Activated CD4-positive, CD25-positive, alpha-beta regulatory T cell treated with anti-CD3 and anti-CD28 coated beads, Interleukin-2, amount 50 U/mL, for 24 hours (primary cell): ENCODE data around the gene NPIPB5.
"Not testable (repeated sequence)": the region's sequence is repeated elsewhere in the genome, so short reads cannot be mapped to it uniquely, and the experiment has no call there.

Source experiments
- ATAC-seq, 2 donors: fragments of 150-1000 bp; cut with Tn5 transposase; one replicate each; pipeline ENCODE4 v1.10.0; 2021; ENCODE audit warnings: mild to moderate bottlenecking in 1 of 2, moderate library complexity in 1 of 2

NPIPB5 gene

GRCh38 chr16:22510591-22510990 is at the start of gene NPIPB5:
NPIPB5 (plus strand) TSS chr16:22510891; CDS start chr16:22513802, 2,911 bp downstream.
- not testable (repeated sequence) for ATAC-seq

GRCh38 chr16:22468846-22469245 is 41.8 kb upstream of the NPIPB5 start:
- not testable (repeated sequence) for ATAC-seq

GRCh38 chr16:22537996-22538395 is 27.3 kb downstream of the NPIPB5 start:
- ATAC-seq, result not testable (repeated sequence)

DNA sequence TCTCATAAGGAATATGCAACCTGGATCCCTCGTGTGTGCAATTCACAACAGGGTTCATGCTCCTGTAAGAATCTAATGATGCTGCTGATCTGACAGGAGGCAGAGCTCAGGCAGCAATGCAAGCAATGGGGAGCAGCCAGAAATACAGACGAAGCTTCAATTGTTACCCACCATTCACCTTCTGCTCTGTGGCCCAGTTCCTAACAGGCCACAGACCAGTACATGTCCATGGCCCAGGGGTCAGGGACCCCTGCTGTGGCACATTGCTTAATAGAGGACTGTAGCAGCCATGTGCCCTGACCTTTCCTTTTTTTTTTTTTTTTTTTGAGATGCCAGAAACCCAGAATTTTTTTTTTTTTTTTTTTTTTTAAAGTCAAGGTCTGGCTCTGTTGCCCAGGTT is 34.1 kb downstream of the NPIPB5 start:
- not testable (repeated sequence) for ATAC-seq

- ATAC-seq, result not testable (repeated sequence)
Observed at GRCh38 chr16:22546630-22547029, 35.9 kb downstream of the NPIPB5 start.

DNA sequence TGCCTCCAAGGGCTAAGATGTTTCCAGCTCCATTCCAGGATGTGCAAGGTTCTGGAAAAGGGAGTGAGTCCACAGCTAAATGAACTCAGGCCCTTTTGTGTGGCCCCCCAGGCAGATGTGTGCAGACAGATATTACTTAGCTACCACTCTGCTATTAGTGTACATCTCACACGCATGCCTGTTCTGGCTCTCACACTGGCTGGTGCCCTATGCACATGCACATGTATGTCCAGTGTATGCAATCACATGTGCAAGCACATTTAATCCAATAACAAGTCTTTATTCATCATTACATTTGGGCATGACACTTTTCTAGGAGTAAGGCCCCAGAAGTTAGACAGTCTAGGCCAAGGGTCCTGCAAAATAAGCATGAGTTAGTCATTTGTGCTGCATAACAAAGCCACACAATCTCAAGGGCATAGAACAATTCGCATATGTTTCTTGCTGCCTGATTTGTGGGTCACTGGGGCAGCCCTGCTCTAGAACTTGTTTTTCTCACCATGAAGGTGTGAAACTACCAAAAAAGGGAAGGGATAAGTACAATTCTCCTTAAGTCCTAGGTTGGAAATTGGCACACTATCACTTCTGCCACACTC is 36.6 kb downstream of the NPIPB5 start:
- not testable (repeated sequence) for ATAC-seq

DNA sequence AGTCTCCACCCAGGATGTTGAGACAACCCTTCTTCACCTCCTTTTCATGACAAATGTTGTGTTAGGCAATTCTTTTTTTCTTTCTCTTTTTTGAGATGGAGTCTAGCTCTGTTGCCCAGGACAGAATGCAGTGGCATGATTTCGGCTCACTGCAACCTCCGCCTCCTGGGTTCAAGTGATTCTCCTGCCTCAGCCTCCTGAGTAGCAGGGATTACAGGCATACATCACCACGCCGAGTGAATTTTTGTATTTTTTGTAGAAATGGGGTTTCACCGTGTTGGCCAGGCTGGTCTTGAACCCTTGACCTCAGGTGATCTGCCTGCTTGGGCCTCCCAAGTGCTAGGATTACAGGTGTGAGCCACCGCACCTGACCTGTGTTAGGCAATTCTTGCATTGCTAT is 39.2 kb downstream of the NPIPB5 start:
- ATAC-seq, result not testable (repeated sequence)

- not testable (repeated sequence) for ATAC-seq
Observed at GRCh38 chr16:22551143-22551542, 40.5 kb downstream of the NPIPB5 start.

DNA sequence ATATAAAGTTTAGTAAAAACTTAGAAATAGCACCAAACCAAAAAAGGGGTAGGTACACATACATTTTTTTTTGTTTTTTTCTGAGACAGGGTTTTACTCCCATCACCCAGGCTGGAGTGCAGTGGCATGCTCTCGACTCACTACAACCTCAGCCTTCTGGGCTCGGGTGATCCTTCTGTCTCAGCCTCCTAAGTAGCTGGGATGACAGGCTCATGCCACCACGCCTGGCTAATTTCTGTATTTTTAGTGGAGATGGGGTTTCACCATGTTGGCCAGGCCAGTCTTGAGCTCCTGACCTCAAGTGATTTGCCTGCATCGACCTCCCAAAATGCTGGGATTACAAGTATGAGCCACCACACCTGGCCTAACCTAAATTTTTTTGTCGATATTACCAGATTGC is 41.0 kb downstream of the NPIPB5 start:
- not testable (repeated sequence) for ATAC-seq

DNA sequence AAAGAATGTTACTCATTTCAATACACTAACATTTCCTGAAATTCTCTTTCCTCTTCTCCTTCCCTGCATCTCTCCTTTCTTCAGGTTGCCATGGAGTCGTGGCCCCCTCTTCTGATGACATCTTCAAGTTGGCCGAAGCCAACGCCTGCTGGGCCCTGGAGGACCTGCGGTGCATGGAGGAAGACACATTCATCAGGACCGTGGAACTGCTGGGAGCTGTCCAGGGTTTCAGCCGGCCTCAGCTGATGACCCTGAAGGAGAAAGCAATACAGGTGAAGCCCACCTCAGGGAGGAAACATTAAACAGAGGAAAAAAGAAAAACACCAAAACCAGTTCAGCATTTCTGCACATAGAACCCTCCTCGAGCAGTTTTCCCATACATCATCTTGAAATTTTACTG is 46.1 kb downstream of the NPIPB5 start:
- ATAC-seq, result not testable (repeated sequence)
